ENCODE measurements around the gene RALGPS1.

- TF ChIP-seq CTCF (IDR thresholded peaks at IDR 0.05) (no peak), RAD21 (IDR thresholded peaks at IDR 0.05; ENCODE audit: low read length) (no peak), MEF2A (IDR thresholded peaks at IDR 0.05; ENCODE audit: borderline replicate concordance, low read depth) (no peak)
Observed at GRCh38 chr9:127233989-127234388, 319.4 kb downstream of the RALGPS1 start.
